Liver (tissue), 9 donors: ENCODE data around the gene MTMR6. TPM values are rescaled to one million over a fixed set of nuclear protein-coding genes. Genes with fewer than 3 reads are reported as not detected.

ENCODE experiments used
- DNase-seq: peaks from one replicate; pipeline ENCODE4 v3.0.0-alpha.2; 2017; ENCODE audit warnings: low spot score
- H3K27ac ChIP-seq, 2 donors: one replicate each; pipeline ENCODE4 v1.7.0; 2013; ENCODE audit warnings: inconsistent platforms in 2 of 2, low read length in 2 of 2, control low read depth in 1 of 2, low read depth in 1 of 2, mild to moderate bottlenecking in 1 of 2
- H3K27me3 ChIP-seq, 4 donors: one replicate each; pipeline versions ENCODE4 v1.6.1 to v1.7.0; 2013; ENCODE audit warnings: low read length in 3 of 4, inconsistent platforms in 1 of 4, mild to moderate bottlenecking in 1 of 4, moderate library complexity in 1 of 4; ENCODE audit not compliant: control insufficient read depth in 4 of 4, insufficient read depth in 4 of 4
- H3K36me3 ChIP-seq, 4 donors: one replicate each; pipeline versions ENCODE4 v1.6.1 to v1.7.0; 2013; ENCODE audit warnings: low read length in 3 of 4, mild to moderate bottlenecking in 3 of 4, low read depth in 1 of 4, moderate library complexity in 1 of 4; ENCODE audit not compliant: control insufficient read depth in 4 of 4, insufficient read depth in 3 of 4
- H3K4me1 ChIP-seq, 4 donors: one replicate each; pipeline versions ENCODE4 v1.6.1 to v1.7.0; 2013; ENCODE audit warnings: low read length in 3 of 4, mild to moderate bottlenecking in 3 of 4, moderate library complexity in 1 of 4; ENCODE audit not compliant: control insufficient read depth in 4 of 4, insufficient read depth in 4 of 4
- H3K4me3 ChIP-seq, 3 donors: one replicate each; pipeline versions ENCODE4 v1.6.1 to v1.7.0; 2013; ENCODE audit warnings: low read length in 3 of 3, control low read depth in 1 of 3, low read depth in 1 of 3, mild to moderate bottlenecking in 1 of 3
- H3K9ac ChIP-seq, 2 donors: one replicate each; pipeline ENCODE4 v1.7.0; 2013; ENCODE audit warnings: low read length in 2 of 2, mild to moderate bottlenecking in 2 of 2, moderate library complexity in 2 of 2, control low read depth in 1 of 2, low read depth in 1 of 2
- H3K9me3 ChIP-seq, 4 donors: one replicate each; pipeline versions ENCODE4 v1.6.1 to v1.7.0; 2013; ENCODE audit warnings: low read length in 3 of 4; ENCODE audit not compliant: control insufficient read depth in 4 of 4
- ATF3 ChIP-seq: IDR thresholded peaks from 2 replicates; pipeline ENCODE4 v1.6.1; 2016; ENCODE audit warnings: antibody characterized with exemption
- EGR1 ChIP-seq, 2 donors: IDR thresholded peaks; 2 replicates each; pipeline ENCODE4 v1.6.1; 2016 to 2018; ENCODE audit warnings: antibody characterized with exemption in 2 of 2, low read depth in 2 of 2
- FOXA2 ChIP-seq: IDR thresholded peaks from 2 replicates; pipeline ENCODE4 v1.6.1; 2016; ENCODE audit warnings: antibody characterized with exemption
- GABPA ChIP-seq, 2 donors: IDR thresholded peaks in 1 of 2; conservative IDR thresholded peaks in 1 of 2; 2 replicates each; pipeline ENCODE4 v1.6.1; 2016; ENCODE audit warnings: antibody characterized with exemption in 2 of 2, mild to moderate bottlenecking in 1 of 2, moderate library complexity in 1 of 2
- HNF4A ChIP-seq, 2 donors: conservative IDR thresholded peaks; 2 replicates each; pipeline ENCODE4 v1.6.1; 2016; ENCODE audit warnings: antibody characterized with exemption in 2 of 2, mild to moderate bottlenecking in 2 of 2
- HNF4G ChIP-seq: IDR thresholded peaks from 2 replicates; pipeline ENCODE4 v1.6.1; 2016; ENCODE audit warnings: antibody characterized with exemption
- JUND ChIP-seq, 2 donors: IDR thresholded peaks; 2 replicates each; pipeline ENCODE4 v1.6.1; 2016; ENCODE audit warnings: antibody characterized with exemption in 2 of 2
- NR2F2 ChIP-seq: IDR thresholded peaks from 2 replicates; pipeline ENCODE4 v1.6.1; 2016; ENCODE audit warnings: antibody characterized with exemption
- RAD21 ChIP-seq, 2 donors: IDR thresholded peaks; 2 replicates each; pipeline ENCODE4 v1.6.1; 2016; ENCODE audit warnings: antibody characterized with exemption in 2 of 2, mild to moderate bottlenecking in 2 of 2
- REST ChIP-seq: IDR thresholded peaks from 2 replicates; pipeline ENCODE4 v1.6.1; 2016; ENCODE audit warnings: antibody characterized with exemption, mild to moderate bottlenecking
- RXRA ChIP-seq, 2 donors: IDR thresholded peaks; 2 replicates each; pipeline ENCODE4 v1.6.1; 2017 to 2018; ENCODE audit warnings: antibody characterized with exemption in 2 of 2, mild to moderate bottlenecking in 1 of 2
- TAF1 ChIP-seq: conservative IDR thresholded peaks from 2 replicates; pipeline ENCODE4 v1.6.1; 2016; ENCODE audit warnings: antibody characterized with exemption, mild to moderate bottlenecking
- YY1 ChIP-seq: IDR thresholded peaks from 2 replicates; pipeline ENCODE4 v1.6.1; 2016; ENCODE audit warnings: antibody characterized with exemption, mild to moderate bottlenecking
- ZBTB33 ChIP-seq: IDR thresholded peaks from 2 replicates; pipeline ENCODE4 v1.6.1; 2016; ENCODE audit warnings: antibody characterized with exemption
- WGBS: extraction: QIAGEN DNeasy Blood & Tissue Kit; methylation state at CpG from one replicate; pipeline ENCODE4 v1.1.7; 2013; 5-methylcytosine and 5-hydroxymethylcytosine counted together
- polyA plus RNA-seq, 2 donors: library from polyadenylated mRNA; stranded (reverse) in 1 of 2; unstranded in 1 of 2; fragments of 200-250 nt in 1 of 2; fragments of >200 nt in 1 of 2; fragmentation: Nextera tagmentation in 1 of 2; extraction: Ambion mirVana in 1 of 2; gene quantifications; one replicate each; pipeline versions ENCODE4 v1.2.1 to v1.2.3, GENCODE V29; 2013 to 2015
- total RNA-seq, 2 donors: library from RNA; depleted of rRNA; stranded (reverse); fragments of >200 nt; gene quantifications; one replicate each; pipeline ENCODE4 v1.2.3, GENCODE V29; 2014
- TF ChIP-seq, protein P1 (sequence below): fragments of 150-350 bp; IDR thresholded peaks from 2 replicates; pipeline ENCODE4 v1.5.1; 2017; ENCODE audit warnings: improper control_type of control experiment, low read depth, low read length; ENCODE audit not compliant: missing input control
- donor health status: healthy.
- donor health status: healthy.
- donor health status: healthy.
- donor health status: healthy.
- donor health status: healthy.

Gene MTMR6
- total and polyA plus RNA-seq, 4 donors: 5.3 to 12.6 (median 7.6) TPM

GRCh38 chr13:25247360-25247759 lies 39.9 kb downstream of the MTMR6 start:
- no peak overlapping the region for H3K4me3 ChIP-seq
- TF ChIP-seq ZBTB33 (no peak), RAD21 (IDR thresholded peaks at IDR 0.05) (no peak), TAF1 (no peak), YY1 (no peak), GABPA (IDR thresholded peaks at IDR 0.05 in 1 of 2, conservative IDR thresholded peaks at IDR 0.05 in 1 of 2) (no peak), REST (no peak), JUND (IDR thresholded peaks at IDR 0.05) (no peak), EGR1 (IDR thresholded peaks at IDR 0.05; ENCODE audit: low read depth in 2 of 2) (no peak), HNF4G (no peak), NR2F2 (no peak), HNF4A (conservative IDR thresholded peaks at IDR 0.05) (no peak), ATF3 (no peak), RXRA (IDR thresholded peaks at IDR 0.05) (no peak)
- TF ChIP-seq, protein P1, sequence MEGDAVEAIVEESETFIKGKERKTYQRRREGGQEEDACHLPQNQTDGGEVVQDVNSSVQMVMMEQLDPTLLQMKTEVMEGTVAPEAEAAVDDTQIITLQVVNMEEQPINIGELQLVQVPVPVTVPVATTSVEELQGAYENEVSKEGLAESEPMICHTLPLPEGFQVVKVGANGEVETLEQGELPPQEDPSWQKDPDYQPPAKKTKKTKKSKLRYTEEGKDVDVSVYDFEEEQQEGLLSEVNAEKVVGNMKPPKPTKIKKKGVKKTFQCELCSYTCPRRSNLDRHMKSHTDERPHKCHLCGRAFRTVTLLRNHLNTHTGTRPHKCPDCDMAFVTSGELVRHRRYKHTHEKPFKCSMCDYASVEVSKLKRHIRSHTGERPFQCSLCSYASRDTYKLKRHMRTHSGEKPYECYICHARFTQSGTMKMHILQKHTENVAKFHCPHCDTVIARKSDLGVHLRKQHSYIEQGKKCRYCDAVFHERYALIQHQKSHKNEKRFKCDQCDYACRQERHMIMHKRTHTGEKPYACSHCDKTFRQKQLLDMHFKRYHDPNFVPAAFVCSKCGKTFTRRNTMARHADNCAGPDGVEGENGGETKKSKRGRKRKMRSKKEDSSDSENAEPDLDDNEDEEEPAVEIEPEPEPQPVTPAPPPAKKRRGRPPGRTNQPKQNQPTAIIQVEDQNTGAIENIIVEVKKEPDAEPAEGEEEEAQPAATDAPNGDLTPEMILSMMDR: no peak
- no peaks in the 10 kb centered on the region for H3K9me3 ChIP-seq
- no peak overlapping the region for H3K9ac ChIP-seq
- H3K36me3 ChIP-seq: peaks cover 0 to 3% (median 1%) of the 10 kb centered on the region in 4 donors
- H3K4me1 ChIP-seq: peaks cover 0 to 3% (median 1%) of the 10 kb centered on the region in 4 donors
- no peak for DNase-seq
- H3K27me3 ChIP-seq: no peaks in the 10 kb centered on the region
- no peak overlapping the region for H3K27ac ChIP-seq

- H3K4me1 ChIP-seq: no peaks in the 10 kb centered on the region
- no peaks in the 10 kb centered on the region for H3K27me3 ChIP-seq
- no peaks in the 10 kb centered on the region for H3K9me3 ChIP-seq
- H3K4me3 ChIP-seq: no peak overlapping the region
- H3K36me3 ChIP-seq: peaks cover 0 to 3% (median 0%) of the 10 kb centered on the region in 4 donors
- H3K9ac ChIP-seq: no peak overlapping the region
- WGBS: 97% methylated on average over 6 of the region's 6 CpGs
- no peak overlapping the region for H3K27ac ChIP-seq
- DNase-seq: no peak
- TF ChIP-seq EGR1 (IDR thresholded peaks at IDR 0.05; ENCODE audit: low read depth in 2 of 2) (no peak), FOXA2 (no peak)
These were observed 43.2 kb downstream of the MTMR6 start for GRCh38 chr13:25244123-25244522.
